Mesothelial cell of epicardium (in vitro differentiated cells): Measurements from ENCODE around the gene SULF2. TPM values are rescaled to one million over a fixed set of nuclear protein-coding genes. Genes with fewer than 3 reads are reported as not detected.

Source experiments
- DNase-seq, 2 experiments: peaks; one replicate each; pipeline ENCODE4 v3.0.0; 2021; ENCODE audit warnings: low spot score in 2 of 2; ENCODE audit not compliant: unreplicated experiment in 2 of 2
- H3K27ac Mint-ChIP-seq: 2 replicates; pipeline ENCODE4 v1.8.0; 2021; ENCODE audit warnings: mixed read lengths
- H3K27me3 Mint-ChIP-seq: 2 replicates; pipeline ENCODE4 v1.8.0; 2021; ENCODE audit warnings: low read depth, mixed read lengths
- H3K36me3 Mint-ChIP-seq: 2 replicates; pipeline ENCODE4 v1.8.0; 2021; ENCODE audit warnings: mixed read lengths
- H3K4me1 Mint-ChIP-seq: 2 replicates; pipeline ENCODE4 v1.8.0; 2021; ENCODE audit warnings: mixed read lengths
- H3K4me3 Mint-ChIP-seq: 2 replicates; pipeline ENCODE4 v1.8.0; 2021; ENCODE audit warnings: mild to moderate bottlenecking, moderate library complexity, mixed read lengths
- H3K9me3 Mint-ChIP-seq: 2 replicates; pipeline ENCODE4 v1.8.0; 2021; ENCODE audit warnings: mixed read lengths
- total RNA-seq: library from RNA; stranded (reverse); gene quantifications from 3 replicates; pipeline ENCODE4 v1.2.1, GENCODE V29; 2021
- TF ChIP-seq, protein P1 (sequence below): fragments of 200-600 bp; sonication (generic); IDR thresholded peaks from one replicate; pipeline ENCODE4 v1.5.0; 2021; ENCODE audit warnings: antibody characterized with exemption; ENCODE audit not compliant: unreplicated experiment

SULF2 gene
- total RNA-seq, 1 donor from 2014 or later, result 77.0 TPM

DNA sequence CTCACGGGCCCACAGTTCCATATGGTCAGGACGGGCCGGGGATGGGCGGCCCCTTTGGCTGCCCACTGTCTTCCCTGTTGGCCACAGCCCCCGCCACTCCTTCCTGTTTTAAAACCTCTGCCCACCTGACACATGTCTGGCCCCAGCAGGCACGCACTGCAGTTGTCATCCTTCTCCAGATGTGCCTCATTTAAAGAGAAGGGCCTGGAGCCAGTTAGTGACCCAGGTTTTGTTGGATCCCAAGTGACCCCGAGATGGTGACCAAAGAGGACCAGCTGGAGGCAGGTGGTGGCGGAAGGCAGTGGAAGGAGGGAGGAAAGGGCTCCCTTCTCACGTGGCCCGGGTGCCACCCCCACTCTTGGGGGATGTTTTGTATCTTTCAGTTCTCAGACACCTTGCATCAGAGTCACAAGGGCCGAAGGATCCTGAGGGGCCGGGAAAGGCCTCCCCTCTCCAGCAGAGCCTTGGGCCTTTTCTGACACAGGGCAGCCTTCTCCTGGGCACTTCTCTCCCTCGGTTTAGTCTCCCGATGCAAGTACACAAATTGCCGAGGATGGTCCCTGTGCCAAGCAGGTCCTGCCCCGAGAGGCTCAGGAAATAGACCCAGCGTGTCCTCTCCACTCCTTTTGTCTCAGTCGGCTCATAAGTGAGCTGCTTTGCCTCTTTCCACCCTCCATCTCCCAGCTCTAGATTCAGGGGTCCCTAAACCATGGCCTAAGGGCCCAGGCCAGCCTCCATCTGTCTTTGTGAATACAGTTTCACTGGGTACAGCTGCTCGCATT lies 117.6 kb downstream of the SULF2 start:
- Mint-ChIP-seq H3K4me3 (no peak overlapping the region), H3K27me3 (no peaks in the 10 kb centered on the region), H3K27ac (no peak overlapping the region), H3K9me3 (no peaks in the 10 kb centered on the region), H3K4me1 (peaks cover 22% of the 10 kb centered on the region), H3K36me3 (peaks cover 5% of the 10 kb centered on the region)
- TF ChIP-seq, protein P1, sequence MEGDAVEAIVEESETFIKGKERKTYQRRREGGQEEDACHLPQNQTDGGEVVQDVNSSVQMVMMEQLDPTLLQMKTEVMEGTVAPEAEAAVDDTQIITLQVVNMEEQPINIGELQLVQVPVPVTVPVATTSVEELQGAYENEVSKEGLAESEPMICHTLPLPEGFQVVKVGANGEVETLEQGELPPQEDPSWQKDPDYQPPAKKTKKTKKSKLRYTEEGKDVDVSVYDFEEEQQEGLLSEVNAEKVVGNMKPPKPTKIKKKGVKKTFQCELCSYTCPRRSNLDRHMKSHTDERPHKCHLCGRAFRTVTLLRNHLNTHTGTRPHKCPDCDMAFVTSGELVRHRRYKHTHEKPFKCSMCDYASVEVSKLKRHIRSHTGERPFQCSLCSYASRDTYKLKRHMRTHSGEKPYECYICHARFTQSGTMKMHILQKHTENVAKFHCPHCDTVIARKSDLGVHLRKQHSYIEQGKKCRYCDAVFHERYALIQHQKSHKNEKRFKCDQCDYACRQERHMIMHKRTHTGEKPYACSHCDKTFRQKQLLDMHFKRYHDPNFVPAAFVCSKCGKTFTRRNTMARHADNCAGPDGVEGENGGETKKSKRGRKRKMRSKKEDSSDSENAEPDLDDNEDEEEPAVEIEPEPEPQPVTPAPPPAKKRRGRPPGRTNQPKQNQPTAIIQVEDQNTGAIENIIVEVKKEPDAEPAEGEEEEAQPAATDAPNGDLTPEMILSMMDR, result no peak
- no peak for DNase-seq

DNA sequence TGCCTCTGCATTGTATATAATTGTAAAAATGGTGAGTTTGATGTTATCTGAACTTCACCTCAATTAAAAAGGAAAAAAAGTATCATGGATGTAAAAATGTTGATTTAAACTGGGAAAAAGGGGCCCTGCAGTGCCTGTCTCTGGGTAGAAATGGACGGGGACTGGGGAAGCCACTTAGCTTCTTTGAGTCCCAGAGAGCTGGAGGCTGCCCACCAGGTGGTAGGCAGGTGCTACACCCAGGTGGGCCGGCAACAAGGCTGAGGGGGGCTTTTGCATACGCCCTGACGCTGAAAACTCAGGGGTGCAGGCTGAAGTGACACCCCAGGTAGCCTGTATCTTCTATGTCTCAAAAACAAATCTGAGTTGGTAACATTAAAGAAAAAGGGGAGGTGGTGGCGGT lies 118.2 kb downstream of the SULF2 start:
- no peak overlapping the region for H3K27ac Mint-ChIP-seq
- H3K27me3 Mint-ChIP-seq, result no peaks in the 10 kb centered on the region
- no peaks in the 10 kb centered on the region for H3K9me3 Mint-ChIP-seq
- DNase-seq, result no peak
- H3K4me1 Mint-ChIP-seq, result peaks cover 22% of the 10 kb centered on the region
- H3K4me3 Mint-ChIP-seq, result no peak overlapping the region
- H3K36me3 Mint-ChIP-seq, result peaks cover 5% of the 10 kb centered on the region
- TF ChIP-seq, protein P1, result no peak

DNA sequence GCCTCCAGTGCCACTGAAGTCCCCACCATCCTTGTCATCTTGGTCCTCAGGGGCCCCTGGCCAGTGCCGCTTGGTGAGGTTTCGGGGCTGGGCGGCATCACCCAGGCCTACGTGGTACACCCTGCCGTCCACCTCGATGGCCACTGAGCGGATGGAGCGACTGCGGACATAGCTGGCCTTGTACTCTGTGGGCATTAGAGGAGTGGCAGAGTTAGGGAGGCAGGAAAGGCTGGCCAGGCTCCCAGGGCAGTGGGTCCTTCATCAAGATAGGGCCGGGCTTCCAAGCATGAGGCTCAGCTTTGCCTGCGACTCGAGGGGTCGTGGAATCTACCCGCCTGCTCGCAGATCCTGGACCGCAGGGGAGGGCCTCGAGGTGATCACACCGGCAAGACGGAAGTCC lies 119.0 kb downstream of the SULF2 start:
- TF ChIP-seq, protein P1, result no peak
- H3K27ac Mint-ChIP-seq, result no peak overlapping the region
- no peaks in the 10 kb centered on the region for H3K27me3 Mint-ChIP-seq
- no peak overlapping the region for H3K4me3 Mint-ChIP-seq
- peaks cover 22% of the 10 kb centered on the region for H3K4me1 Mint-ChIP-seq
- H3K9me3 Mint-ChIP-seq, result no peaks in the 10 kb centered on the region
- DNase-seq, result no peak
- peaks cover 5% of the 10 kb centered on the region for H3K36me3 Mint-ChIP-seq

DNA sequence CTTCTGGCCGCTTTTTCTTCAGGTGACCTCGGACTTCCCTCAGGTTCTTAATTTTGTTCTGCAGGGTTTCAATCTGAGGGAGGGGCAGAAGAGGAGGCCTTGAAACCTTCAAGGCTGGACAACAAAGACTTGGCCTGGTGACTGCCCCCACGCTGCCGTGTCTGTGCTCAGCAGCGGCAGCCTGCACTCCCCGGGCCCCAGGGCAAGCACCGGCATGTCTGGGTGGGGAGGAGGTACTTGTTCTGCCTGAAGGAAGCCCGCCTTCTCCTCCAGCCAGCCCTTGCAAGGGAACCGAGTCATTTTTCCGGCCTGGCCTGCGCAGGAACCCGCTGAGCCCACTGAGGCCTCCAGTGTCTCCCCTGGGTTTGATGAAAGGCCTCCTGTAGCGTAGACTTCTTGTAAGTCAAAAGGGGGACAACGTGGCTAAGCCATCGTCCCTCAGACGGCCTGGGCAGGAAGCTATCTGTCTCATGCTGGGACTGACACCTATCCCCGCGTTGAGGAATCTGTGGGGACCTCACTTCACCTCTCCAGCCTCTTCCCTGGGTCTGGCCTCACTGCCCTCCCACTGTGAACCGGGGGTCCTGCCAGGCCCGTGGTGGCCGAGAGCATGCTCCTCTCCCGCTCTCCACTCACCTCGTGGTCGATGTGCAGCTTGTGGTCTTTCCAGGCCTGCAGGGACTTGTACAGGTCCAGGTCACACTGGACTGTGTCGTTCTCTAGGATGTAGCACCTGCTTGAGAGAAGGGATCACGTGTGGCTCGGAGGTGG lies 119.9 kb downstream of the SULF2 start:
- DNase-seq, result peak in 1 of 2 experiments; percentile 61
- Mint-ChIP-seq H3K9me3 (no peaks in the 10 kb centered on the region), H3K27ac (peak overlapping the region; percentile 89), H3K4me3 (no peak overlapping the region), H3K4me1 (peaks cover 22% of the 10 kb centered on the region), H3K36me3 (peaks cover 5% of the 10 kb centered on the region), H3K27me3 (no peaks in the 10 kb centered on the region)
- TF ChIP-seq, protein P1, result no peak

DNA sequence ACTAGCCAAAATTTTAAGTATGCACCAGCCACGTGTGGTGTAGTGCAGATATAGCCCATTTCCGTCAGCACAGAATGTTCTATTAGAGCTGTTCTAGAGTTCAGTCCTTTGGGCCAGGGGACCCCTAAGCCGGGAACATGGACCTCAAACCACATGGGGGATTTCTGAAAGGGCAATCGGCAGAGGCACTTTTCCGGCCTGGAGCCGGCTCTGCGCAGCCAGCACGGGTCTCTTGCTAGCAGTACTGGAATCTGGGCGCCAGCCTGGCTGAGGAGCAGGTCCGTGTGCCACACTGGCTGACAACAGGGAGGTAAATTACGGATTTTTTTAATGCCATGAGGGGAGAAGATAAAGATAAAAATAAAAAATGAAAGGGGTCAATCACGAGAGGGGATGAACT lies 120.5 kb downstream of the SULF2 start:
- TF ChIP-seq, protein P1, result no peak
- Mint-ChIP-seq H3K27me3 (no peaks in the 10 kb centered on the region), H3K9me3 (no peaks in the 10 kb centered on the region), H3K4me3 (peak overlapping the region; percentile 23), H3K27ac (peak overlapping the region; percentile 89), H3K36me3 (peaks cover 5% of the 10 kb centered on the region), H3K4me1 (peaks cover 22% of the 10 kb centered on the region)
- DNase-seq, result no peak
